Adrenal gland (tissue), 12 donors: Measurements from ENCODE around the gene PARG. TPM values are rescaled to one million over a fixed set of nuclear protein-coding genes. Genes with fewer than 3 reads are reported as not detected.

Experiments
- DNase-seq, 7 donors: peaks; one replicate each; pipeline ENCODE4 v3.0.0-alpha.2; 2019 to 2020
- H3K27ac ChIP-seq, 5 donors: fragments of 200-600 bp; sonication (generic) in 4 of 5; 1 replicate in 3 of 5; 2 replicates in 2 of 5; pipeline versions ENCODE4 v1.5.1 to v1.8.0; 2016 to 2020; ENCODE audit warnings: mild to moderate bottlenecking in 1 of 5
- H3K27me3 ChIP-seq: fragments of 200-600 bp; 2 replicates; pipeline ENCODE4 v1.8.0; 2021
- H3K36me3 ChIP-seq, 2 donors: fragments of 200-600 bp; replicated peaks in 1 of 2; 1 replicate in 1 of 2; 2 replicates in 1 of 2; pipeline versions ENCODE4 v1.5.1 to v1.8.0; 2018 to 2022
- H3K4me1 ChIP-seq, 2 donors: fragments of 200-600 bp; replicated peaks in 1 of 2; 1 replicate in 1 of 2; 2 replicates in 1 of 2; pipeline versions ENCODE4 v1.5.1 to v1.8.0; 2018 to 2021
- H3K4me3 ChIP-seq, 4 donors: fragments of 200-600 bp; sonication (generic) in 3 of 4; one replicate each; pipeline ENCODE4 v1.5.1; 2016 to 2018
- H3K9me3 ChIP-seq, 3 donors: fragments of 200-600 bp; sonication (generic) in 1 of 3; replicated peaks in 1 of 3; 1 replicate in 2 of 3; 2 replicates in 1 of 3; pipeline versions ENCODE4 v1.5.1 to v1.8.0; 2016 to 2021
- CTCF ChIP-seq, 6 experiments: fragments of 450-650 bp in 4 of 6; fragments of 200-600 bp in 2 of 6; sonication (generic) in 1 of 6; IDR thresholded peaks; 1 replicate in 5 of 6; 2 replicates in 1 of 6; pipeline versions ENCODE4 v1.5.1 to v1.8.0; 2016 to 2021; ENCODE audit warnings: antibody characterized with exemption in 6 of 6, mild to moderate bottlenecking in 2 of 6, moderate library complexity in 1 of 6
- POLR2A ChIP-seq, 2 donors: fragments of 450-650 bp; IDR thresholded peaks; one replicate each; pipeline ENCODE4 v1.6.1; 2017; ENCODE audit warnings: antibody characterized with exemption in 2 of 2, mild to moderate bottlenecking in 2 of 2, moderate library complexity in 1 of 2
- whole genome bisulfite sequencing, 4 donors: extraction: QIAGEN DNeasy Blood & Tissue Kit in 2 of 4; methylation state at CpG; one replicate each; pipeline versions ENCODE4 v1.1.5 to v1.1.7; 2013 to 2017; 5-methylcytosine and 5-hydroxymethylcytosine counted together
- intact Hi-C, 2 donors: fragments of 100-400 bp; cut with DNase I; formaldehyde crosslinking; loops; one replicate each; pipeline versions ENCODE4 v1.14.1 to v1.15.0; 2022 to 2023
- polyA plus RNA-seq, 3 donors: library from polyadenylated mRNA; stranded (reverse); fragments of 200-250 nt in 2 of 3; fragments of 350-450 nt in 1 of 3; fragmentation: Illumina TruSeq in 1 of 3; extraction: RNeasy Lipid Tissue Mini Kit (QIAGEN cat#74804) in 1 of 3; gene quantifications; one replicate each; pipeline ENCODE4 v1.2.3, GENCODE V29; 2013 to 2014
- small RNA-seq, 2 donors: library from RNA; depleted of rRNA; stranded (forward); fragments of <200 nt; gene quantifications; one replicate each; pipeline ENCODE3, GENCODE V24; 2016
- total RNA-seq, 9 donors: library from RNA; depleted of rRNA in 4 of 9; stranded (reverse); fragments of >200 nt in 4 of 9; fragments of 120-200 nt in 1 of 9; fragmentation: NEBNext Ultra II Directional in 1 of 9; extraction: Animal tissue kit (Norgen Biotek cat#: 25700) in 1 of 9; gene quantifications; one replicate each; pipeline versions ENCODE4 v1.1.0 to v1.2.4, GENCODE V29; 2013 to 2023
- donor health status: healthy with polysubstance abuse.
- donor health status: Bipolar disorder and iron deficiency.
- donor health status: DM: yes; HTN: yes; CAD: no.
- donor health status: DM: no; HTN: no; CAD: no.
- donor health status: DM: no; HTN: no; CAD: no.
- donor health status: DM: yes; HTN: yes; CAD: no.

PARG gene
- total and polyA plus RNA-seq, 12 donors = 3.1 to 56.8 (median 21.8) TPM

- H3K4me1 ChIP-seq = no peaks in the 10 kb centered on the region
- intact Hi-C loops = no loop called here
- no peaks in the 10 kb centered on the region for H3K9me3 ChIP-seq
- 4 to 5% methylated on average over 38 of the region's 38 CpGs; no CpG with 5 or more reads in 2 of the 4 donors for WGBS, 4 donors
- no peak for TF ChIP-seq CTCF (IDR thresholded peaks at IDR 0.05)
- no peak for TF ChIP-seq POLR2A (IDR thresholded peaks at IDR 0.05)
- no peaks in the 10 kb centered on the region for H3K36me3 ChIP-seq
- no peak overlapping the region for H3K4me3 ChIP-seq
- no peak for DNase-seq
- no peak overlapping the region for H3K27ac ChIP-seq
- peaks cover 16% of the 10 kb centered on the region for H3K27me3 ChIP-seq
Observed at GRCh38 chr10:49768329-49768728, 173.5 kb downstream of the PARG start.

Small RNA genes lying within 50 kb of the gene (small RNA-seq; reads per million reads assigned to genes)
- gene RNA5SP317 = 0 reads per million in 2 donors
- gene SNORA74C-2 = 0 reads per million in 2 donors

Other genes with a start within 250 kb of the PARG start
- 10 to 100 TPM in 1 of 9 donors, 1 to 10 TPM in 8; 1.4 to 15.1 (median 2.7) TPM for gene OGDHL, start 179.7 kb downstream of the PARG start, total RNA-seq
- gene OGDHL, start 179.7 kb downstream of the PARG start, polyA plus RNA-seq = 10 to 100 TPM in 1 of 3 donors, 1 to 10 TPM in 2; 5.6 to 31.9 (median 9.2) TPM
- 10 to 100 TPM in 7 of 9 donors, 1 to 10 TPM in 2; 3.3 to 31.6 (median 17.7) TPM for gene TIMM23B, start within 50 bp of the PARG start, total RNA-seq
- 10 to 100 TPM in 2 of 3 donors, 1 to 10 TPM in 1; 7.5 to 17.8 (median 12.5) TPM for gene TIMM23B, start within 50 bp of the PARG start, polyA plus RNA-seq
- 10 to 100 TPM in 4 of 9 donors, 1 to 10 TPM in 5; 2.6 to 20.2 (median 7.9) TPM for gene AGAP6, start 46.4 kb upstream of the PARG start, total RNA-seq
- gene AGAP6, start 46.4 kb upstream of the PARG start, polyA plus RNA-seq = 10 to 100 TPM in 2 of 3 donors, 1 to 10 TPM in 1; 8.4 to 52.0 (median 42.2) TPM
- gene WASHC2A, start 125.9 kb upstream of the PARG start, total RNA-seq = 10 to 100 TPM; 23.3 to 55.1 (median 45.6) TPM
- gene WASHC2A, start 125.9 kb upstream of the PARG start, polyA plus RNA-seq = 10 to 100 TPM; 25.1 to 46.0 (median 37.0) TPM